Gastroesophageal sphincter (tissue), 3 donors: ENCODE results near the gene C11orf65.

Experiments used
- POLR2A ChIP-seq, 2 donors: fragments of 450-650 bp; IDR thresholded peaks; one replicate each; pipeline ENCODE4 v1.6.1; 2017; ENCODE audit warnings: antibody characterized with exemption in 2 of 2, mild to moderate bottlenecking in 2 of 2, moderate library complexity in 1 of 2
- POLR2AphosphoS5 ChIP-seq: sonication (generic); formaldehyde crosslinking; IDR thresholded peaks from one replicate; pipeline ENCODE4 v1.6.1; 2017; ENCODE audit warnings: antibody characterized with exemption
- TF ChIP-seq, protein P1 (sequence below), 4 experiments: fragments of 200-600 bp in 2 of 4; fragments of 450-650 bp in 2 of 4; sonication (generic) in 1 of 4; IDR thresholded peaks; one replicate each; pipeline ENCODE4 v1.5.1; 2017 to 2019; ENCODE audit warnings: antibody characterized with exemption in 4 of 4, mild to moderate bottlenecking in 2 of 4, moderate library complexity in 2 of 4

GRCh38 chr11:108467091-108467823 lies at the start of gene C11orf65:
- TF ChIP-seq, protein P1, sequence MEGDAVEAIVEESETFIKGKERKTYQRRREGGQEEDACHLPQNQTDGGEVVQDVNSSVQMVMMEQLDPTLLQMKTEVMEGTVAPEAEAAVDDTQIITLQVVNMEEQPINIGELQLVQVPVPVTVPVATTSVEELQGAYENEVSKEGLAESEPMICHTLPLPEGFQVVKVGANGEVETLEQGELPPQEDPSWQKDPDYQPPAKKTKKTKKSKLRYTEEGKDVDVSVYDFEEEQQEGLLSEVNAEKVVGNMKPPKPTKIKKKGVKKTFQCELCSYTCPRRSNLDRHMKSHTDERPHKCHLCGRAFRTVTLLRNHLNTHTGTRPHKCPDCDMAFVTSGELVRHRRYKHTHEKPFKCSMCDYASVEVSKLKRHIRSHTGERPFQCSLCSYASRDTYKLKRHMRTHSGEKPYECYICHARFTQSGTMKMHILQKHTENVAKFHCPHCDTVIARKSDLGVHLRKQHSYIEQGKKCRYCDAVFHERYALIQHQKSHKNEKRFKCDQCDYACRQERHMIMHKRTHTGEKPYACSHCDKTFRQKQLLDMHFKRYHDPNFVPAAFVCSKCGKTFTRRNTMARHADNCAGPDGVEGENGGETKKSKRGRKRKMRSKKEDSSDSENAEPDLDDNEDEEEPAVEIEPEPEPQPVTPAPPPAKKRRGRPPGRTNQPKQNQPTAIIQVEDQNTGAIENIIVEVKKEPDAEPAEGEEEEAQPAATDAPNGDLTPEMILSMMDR (IDR thresholded peaks at IDR 0.05), result no peak
- peak; percentile 99 for TF ChIP-seq POLR2AphosphoS5
- TF ChIP-seq POLR2A (IDR thresholded peaks at IDR 0.05), result peak; percentile 92 to 95
